ENCODE data around the gene ZNF100.
"Not testable (repeated sequence)": the region's sequence is repeated elsewhere in the genome, so short reads cannot be mapped to it uniquely, and the experiment has no call there.

The ZNF100 gene

DNA sequence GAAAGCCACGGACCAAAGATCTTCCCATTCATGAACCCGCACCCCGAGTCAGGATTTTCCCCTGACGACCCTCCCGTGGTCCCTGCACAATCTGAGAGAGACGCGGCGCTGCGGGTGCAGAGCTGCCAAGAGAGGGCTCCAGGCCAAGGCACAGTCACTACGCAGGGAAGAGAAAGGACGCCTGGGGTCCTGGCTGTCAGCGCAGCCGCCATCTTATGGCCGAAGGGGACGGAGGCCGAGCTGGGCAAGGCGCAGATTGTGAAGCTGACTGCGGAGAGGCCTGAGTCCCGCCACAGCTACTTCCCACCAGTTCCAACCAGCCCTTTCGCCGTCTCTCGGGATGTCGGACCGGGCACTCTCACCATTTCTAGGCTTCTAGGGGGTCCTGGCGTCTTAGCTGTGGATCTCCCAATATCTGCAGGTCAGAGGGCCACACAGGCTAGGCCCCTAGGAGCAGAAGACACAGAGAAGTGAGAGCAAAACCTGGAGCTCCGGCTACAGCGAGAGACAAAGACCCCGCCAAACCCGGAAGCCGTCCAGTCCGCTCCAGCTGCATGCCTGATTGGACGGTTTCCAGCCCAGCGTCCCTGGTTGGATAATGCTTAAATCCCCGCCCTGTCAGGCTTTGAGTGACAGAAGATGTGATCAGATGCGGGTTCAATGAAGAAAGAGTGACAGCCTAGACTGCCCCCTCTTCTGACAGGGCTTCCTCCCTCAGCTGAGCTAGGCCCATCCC, at the start of gene ZNF100:
Gene ZNF100 (minus strand): TSS at position 515 of the 736 bp plus-strand sequence. CDS start 150 bp downstream, at position 365.
- DNase-seq = peak; percentile 93
- in situ Hi-C loops (cut with HindIII; ENCODE audit: low pct_ligation_motif_present, low sequenced_read_pairs) = no loop called here
- TF ChIP-seq, protein P1, sequence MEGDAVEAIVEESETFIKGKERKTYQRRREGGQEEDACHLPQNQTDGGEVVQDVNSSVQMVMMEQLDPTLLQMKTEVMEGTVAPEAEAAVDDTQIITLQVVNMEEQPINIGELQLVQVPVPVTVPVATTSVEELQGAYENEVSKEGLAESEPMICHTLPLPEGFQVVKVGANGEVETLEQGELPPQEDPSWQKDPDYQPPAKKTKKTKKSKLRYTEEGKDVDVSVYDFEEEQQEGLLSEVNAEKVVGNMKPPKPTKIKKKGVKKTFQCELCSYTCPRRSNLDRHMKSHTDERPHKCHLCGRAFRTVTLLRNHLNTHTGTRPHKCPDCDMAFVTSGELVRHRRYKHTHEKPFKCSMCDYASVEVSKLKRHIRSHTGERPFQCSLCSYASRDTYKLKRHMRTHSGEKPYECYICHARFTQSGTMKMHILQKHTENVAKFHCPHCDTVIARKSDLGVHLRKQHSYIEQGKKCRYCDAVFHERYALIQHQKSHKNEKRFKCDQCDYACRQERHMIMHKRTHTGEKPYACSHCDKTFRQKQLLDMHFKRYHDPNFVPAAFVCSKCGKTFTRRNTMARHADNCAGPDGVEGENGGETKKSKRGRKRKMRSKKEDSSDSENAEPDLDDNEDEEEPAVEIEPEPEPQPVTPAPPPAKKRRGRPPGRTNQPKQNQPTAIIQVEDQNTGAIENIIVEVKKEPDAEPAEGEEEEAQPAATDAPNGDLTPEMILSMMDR (IDR thresholded peaks at IDR 0.05; ENCODE audit: low read depth, low read length, missing control alignments) = peak; percentile 6
- Histone ChIP-seq H3K27me3 (replicated peaks) (no peaks in the 10 kb centered on the region), H3K36me3 (replicated peaks) (no peaks in the 10 kb centered on the region), H3K4me3 (ENCODE audit: low read depth, low read length) (peak within 1 kb of the TSS; percentile 90), H3K27ac (peak within 1 kb of the TSS; percentile 74)

DNA sequence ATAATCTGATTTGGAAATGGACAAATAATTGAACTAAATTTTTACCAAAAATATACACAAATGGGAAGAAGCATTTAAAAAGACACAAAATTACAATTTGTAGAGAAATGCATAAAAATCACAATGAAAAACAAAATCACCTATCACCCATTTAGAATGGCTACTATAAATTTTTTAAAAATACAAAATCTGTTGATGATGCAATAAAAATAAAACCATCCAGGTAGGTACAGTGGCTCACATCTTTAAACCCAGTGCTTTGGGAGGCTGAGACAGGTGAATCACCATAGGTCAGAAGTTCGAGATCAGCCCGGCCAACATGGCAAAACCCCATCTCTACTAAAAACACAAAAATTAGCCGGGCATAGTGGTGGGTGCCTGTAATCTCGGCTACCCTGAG, 45.1 kb upstream of the ZNF100 start:
- DNase-seq = no peak
- no peaks in the 10 kb centered on the region for H3K27me3 ChIP-seq (replicated peaks)
- H3K27ac ChIP-seq = no peak overlapping the region
- H3K36me3 ChIP-seq (replicated peaks) = peaks cover 56% of the 10 kb centered on the region
- TF ChIP-seq, protein P1 (IDR thresholded peaks at IDR 0.05; ENCODE audit: low read depth, low read length, missing control alignments) = no peak
- in situ Hi-C loops (cut with HindIII; ENCODE audit: low pct_ligation_motif_present, low sequenced_read_pairs) = no loop called here
- H3K4me3 ChIP-seq (ENCODE audit: low read depth, low read length) = no peak overlapping the region

DNA sequence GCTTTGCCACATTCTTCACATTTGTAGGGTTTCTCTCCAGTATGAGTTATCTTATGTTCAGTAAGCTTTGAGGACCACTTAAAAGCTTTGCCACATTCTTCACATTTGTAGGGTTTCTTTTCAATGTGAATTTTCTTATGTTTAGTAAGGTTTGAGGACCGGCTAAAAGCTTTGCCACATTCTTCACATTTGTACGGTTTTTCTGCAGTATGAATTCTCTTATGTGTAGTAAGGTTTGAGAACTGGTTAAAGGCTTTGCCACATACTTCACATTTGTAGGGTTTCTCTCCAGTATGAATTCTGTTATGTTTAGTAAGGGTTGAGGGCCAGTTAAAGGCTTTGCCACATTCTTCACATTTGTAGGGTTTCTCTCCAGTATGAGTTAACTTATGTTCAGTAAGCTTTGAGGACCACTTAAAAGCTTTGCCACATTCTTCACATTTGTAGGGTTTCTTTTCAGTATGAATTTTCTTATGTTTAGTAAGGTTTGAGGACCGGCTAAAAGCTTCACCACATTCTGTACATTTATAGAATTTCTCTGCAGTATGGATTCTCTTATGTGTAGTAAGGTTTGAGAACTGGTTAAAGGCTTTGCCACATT, 41.1 kb upstream of the ZNF100 start:
- H3K27me3 ChIP-seq (replicated peaks); DNase-seq; H3K27ac ChIP-seq; H3K4me3 ChIP-seq (ENCODE audit: low read depth, low read length); in situ Hi-C loops (cut with HindIII; ENCODE audit: low pct_ligation_motif_present, low sequenced_read_pairs): not testable (repeated sequence)
- peaks cover 31% of the 10 kb centered on the region for H3K36me3 ChIP-seq (replicated peaks)

DNA sequence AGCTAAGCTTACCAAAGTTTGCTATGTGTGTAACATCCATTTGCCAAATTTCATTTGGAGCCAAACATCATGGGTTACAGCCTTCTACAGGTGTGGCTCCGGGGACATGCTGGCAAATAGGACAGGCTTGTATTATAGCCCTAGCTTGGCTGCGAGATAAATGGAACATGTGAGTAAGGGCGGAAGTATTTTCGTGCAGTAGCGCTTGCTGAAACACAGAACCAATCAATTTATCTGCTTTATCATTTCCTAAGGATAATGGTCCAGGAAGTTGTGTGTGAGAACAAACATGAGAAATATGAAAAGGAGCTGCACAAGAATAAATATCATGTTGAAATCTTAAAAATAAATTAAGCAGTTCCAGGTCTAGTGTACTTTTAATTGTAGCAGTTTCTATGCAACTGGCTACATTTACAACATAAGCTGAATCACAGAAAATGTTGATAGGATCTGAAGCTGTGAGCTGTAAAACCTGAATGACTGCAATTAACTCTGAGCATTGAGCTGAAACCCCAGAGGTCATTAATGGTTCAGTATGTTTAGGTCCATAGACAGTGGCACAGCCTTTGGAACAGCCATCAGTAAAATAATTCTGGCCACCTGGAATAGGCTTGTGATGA, 22.2 kb upstream of the ZNF100 start:
- TF ChIP-seq, protein P1 (IDR thresholded peaks at IDR 0.05; ENCODE audit: low read depth, low read length, missing control alignments) = no peak

DNA sequence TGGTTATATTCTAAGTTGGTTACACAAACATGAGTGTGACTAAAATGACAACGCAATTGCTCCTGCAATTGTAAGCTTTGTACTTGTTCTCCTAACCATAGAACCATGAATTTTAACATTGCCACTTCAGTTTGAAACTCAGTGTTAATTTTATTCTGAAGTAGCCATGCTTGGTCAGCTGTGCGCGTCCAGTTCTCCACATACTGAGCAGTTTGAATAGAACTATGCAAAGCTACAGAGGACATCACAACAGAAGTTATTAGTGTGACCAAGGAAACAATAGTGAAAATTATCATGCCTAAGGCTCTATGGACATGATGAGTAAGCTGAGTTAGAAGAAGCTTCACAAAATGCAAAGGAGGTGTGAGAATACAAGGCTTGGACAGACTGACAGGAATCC, 19.6 kb upstream of the ZNF100 start:
- Histone ChIP-seq H3K27me3 (replicated peaks) (no peaks in the 10 kb centered on the region), H3K4me3 (ENCODE audit: low read depth, low read length) (no peak overlapping the region), H3K36me3 (replicated peaks) (no peaks in the 10 kb centered on the region), H3K27ac (no peak overlapping the region)
- no peak for DNase-seq
- in situ Hi-C loops (cut with HindIII; ENCODE audit: low pct_ligation_motif_present, low sequenced_read_pairs) = no loop called here
- TF ChIP-seq, protein P1 (IDR thresholded peaks at IDR 0.05; ENCODE audit: low read depth, low read length, missing control alignments) = no peak

More for the DNA sequence above, 22.2 kb upstream of the ZNF100 start:
- Histone ChIP-seq H3K27me3 (replicated peaks) (no peaks in the 10 kb centered on the region), H3K4me3 (ENCODE audit: low read depth, low read length) (no peak overlapping the region), H3K36me3 (replicated peaks) (no peaks in the 10 kb centered on the region), H3K27ac (no peak overlapping the region)
- in situ Hi-C loops (cut with HindIII; ENCODE audit: low pct_ligation_motif_present, low sequenced_read_pairs) = no loop called here
- no peak for DNase-seq

DNA sequence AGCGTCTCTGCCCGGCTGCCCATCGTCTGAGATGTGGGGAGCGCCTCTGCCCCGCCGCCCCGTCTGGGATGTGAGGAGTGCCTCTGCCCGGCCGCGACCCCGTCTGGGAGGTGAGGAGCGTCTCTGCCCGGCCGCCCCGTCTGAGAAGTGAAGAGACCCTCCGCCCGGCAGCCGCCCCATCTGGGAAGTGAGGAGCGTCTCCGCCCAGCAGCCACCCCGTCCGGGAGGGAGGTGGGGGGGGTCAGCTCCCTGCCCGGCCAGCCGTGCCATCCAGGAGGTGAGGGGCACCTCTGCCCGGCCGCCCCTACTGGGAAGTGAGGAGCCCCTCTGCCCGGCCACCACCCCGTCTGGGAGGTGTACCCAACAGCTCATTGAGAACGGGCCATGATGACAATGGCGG, 8.4 kb upstream of the ZNF100 start:
- H3K4me3 ChIP-seq (ENCODE audit: low read depth, low read length); in situ Hi-C loops (cut with HindIII; ENCODE audit: low pct_ligation_motif_present, low sequenced_read_pairs); H3K27ac ChIP-seq; H3K36me3 ChIP-seq (replicated peaks); DNase-seq; H3K27me3 ChIP-seq (replicated peaks): not testable (repeated sequence)

DNA sequence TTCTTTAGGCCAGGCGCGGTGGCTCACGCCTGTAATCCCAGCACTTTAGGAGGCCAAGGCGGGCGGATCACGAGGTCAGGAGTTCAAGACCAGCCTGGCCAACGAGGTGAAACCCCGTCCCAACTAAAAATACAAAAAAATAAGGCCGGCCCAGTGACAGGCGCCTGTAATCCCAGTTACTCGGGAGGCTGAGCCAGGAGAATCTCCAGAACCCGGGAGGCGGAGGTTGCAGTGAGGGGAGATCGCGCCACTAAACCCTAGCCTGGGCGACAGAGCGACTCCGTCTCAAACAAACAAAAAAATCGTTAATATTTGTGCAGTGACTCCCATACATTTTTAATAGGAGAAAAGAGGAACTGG, 694 bp downstream of the ZNF100 start:
- DNase-seq = peak; percentile 3
- H3K27me3 ChIP-seq (replicated peaks); in situ Hi-C loops (cut with HindIII; ENCODE audit: low pct_ligation_motif_present, low sequenced_read_pairs); H3K36me3 ChIP-seq (replicated peaks): not testable (repeated sequence)
- H3K27ac ChIP-seq = peak overlapping the region; percentile 74
- peak overlapping the region; percentile 90 for H3K4me3 ChIP-seq (ENCODE audit: low read depth, low read length)
